Omental fat pad (tissue), 4 donors: ENCODE measurements around the gene IMP4. TPM values are rescaled to one million over a fixed set of nuclear protein-coding genes. Genes with fewer than 3 reads are reported as not detected.

Experiments used
- ATAC-seq: fragments of 150-250 bp; one replicate; pipeline ENCODE4 v1.9.1; 2016; ENCODE audit warnings: mild to moderate bottlenecking, moderate library complexity; ENCODE audit not compliant: low FRiP score
- DNase-seq: peaks from one replicate; pipeline ENCODE4 v3.0.0-alpha.2; 2019; ENCODE audit warnings: low spot score
- CTCF ChIP-seq, 3 donors: fragments of 450-650 bp; IDR thresholded peaks; one replicate each; pipeline ENCODE4 v1.5.1; 2016 to 2017; ENCODE audit warnings: antibody characterized with exemption in 3 of 3, mild to moderate bottlenecking in 3 of 3, moderate library complexity in 2 of 3
- total RNA-seq, 4 donors: library from RNA; depleted of rRNA; stranded (reverse); fragments of >200 nt; gene quantifications; one replicate each; pipeline ENCODE4 v1.1.0, GENCODE V29; 2016

Gene IMP4
- total RNA-seq, 4 donors from 2014 or later = 102 to 221 (median 130) TPM

GRCh38 chr2:130344578-130344977 is 1.9 kb downstream of the IMP4 start:
- DNase-seq = no peak
- no peak for ATAC-seq
- no peak for TF ChIP-seq CTCF (IDR thresholded peaks at IDR 0.05)

DNA sequence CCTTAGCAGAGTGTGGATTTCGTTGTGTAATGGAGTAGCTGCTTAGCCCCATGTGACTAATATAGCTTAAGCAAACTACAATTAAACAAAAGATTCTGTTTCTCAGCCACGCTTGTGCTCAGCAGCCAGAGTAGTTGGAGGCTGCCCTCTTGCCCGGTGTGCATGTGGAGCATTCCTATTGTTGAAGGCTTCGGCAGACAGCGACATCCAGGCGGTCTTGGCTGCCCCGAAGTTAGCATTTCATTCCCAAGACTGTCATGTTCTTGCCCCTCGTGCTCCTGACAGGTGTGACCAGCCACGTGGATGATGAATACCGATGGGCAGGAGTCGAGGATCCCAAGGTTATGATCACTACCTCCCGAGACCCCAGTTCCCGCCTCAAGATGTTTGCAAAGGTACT is 2.4 kb downstream of the IMP4 start:
- no peak for ATAC-seq
- no peak for TF ChIP-seq CTCF (IDR thresholded peaks at IDR 0.05)
- DNase-seq = no peak

DNA sequence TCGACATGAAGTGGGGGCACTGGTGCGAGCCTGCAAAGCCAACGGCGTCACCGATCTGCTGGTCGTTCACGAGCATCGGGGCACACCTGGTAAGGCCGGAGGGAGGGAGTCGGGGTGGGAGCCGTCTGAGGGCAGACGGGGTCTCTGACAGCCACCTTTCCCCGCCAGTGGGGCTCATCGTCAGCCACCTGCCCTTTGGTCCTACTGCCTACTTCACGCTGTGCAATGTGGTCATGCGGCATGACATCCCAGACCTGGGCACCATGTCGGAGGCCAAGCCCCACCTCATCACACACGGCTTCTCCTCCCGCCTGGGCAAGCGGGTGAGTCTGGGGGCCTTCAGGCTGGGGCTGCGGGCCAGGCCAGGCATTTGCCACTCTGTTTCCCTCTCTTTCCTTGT is 2.9 kb downstream of the IMP4 start:
- TF ChIP-seq CTCF (IDR thresholded peaks at IDR 0.05) = no peak
- ATAC-seq = no peak
- no peak for DNase-seq

DNA sequence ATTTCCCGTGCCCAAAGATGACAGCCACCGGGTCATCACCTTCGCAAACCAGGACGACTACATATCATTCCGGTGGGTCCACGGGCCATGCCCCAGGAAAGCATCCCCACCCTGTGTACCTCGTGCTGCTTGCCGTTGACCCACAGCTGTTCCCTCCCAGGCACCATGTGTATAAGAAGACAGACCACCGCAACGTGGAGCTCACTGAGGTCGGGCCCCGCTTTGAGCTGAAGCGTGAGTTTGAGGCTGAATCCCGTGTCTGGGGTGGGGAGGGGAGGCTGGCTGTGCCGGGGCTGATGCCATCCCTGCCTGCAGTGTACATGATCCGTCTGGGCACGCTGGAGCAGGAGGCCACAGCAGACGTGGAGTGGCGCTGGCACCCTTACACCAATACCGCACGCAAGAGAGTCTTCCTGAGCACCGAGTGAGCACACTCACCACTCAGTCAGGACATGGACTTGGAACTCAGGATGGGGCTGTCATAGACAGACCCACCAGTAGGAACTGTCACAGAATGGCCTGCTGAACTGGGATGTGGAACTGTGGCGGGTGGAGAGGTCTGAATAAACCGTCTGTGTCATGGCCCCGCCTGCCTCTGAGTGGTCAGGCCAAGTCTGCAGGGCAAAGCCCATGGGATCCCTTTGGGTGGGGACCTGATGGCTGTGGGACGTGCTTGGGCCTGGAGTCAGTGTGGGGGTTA is 3.5 kb downstream of the IMP4 start:
- TF ChIP-seq CTCF (IDR thresholded peaks at IDR 0.05) = no peak
- ATAC-seq (no peak), DNase-seq (no peak)

DNA sequence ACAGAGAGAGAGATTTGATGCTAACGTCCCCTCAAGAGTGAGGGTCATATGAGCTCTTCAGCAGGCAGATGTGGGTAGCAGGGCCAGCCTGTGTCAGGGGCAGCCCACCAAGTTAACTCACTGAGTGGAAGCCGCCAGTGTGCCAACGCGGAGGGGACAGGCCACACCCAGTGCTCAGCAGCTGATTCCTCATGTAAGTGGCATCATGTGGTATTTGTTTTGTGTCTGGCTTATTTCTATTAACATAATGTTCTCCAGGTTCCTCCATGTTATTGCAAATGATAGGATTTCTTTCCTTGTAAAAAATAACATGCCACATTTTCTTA is 4.0 kb downstream of the IMP4 start:
- ATAC-seq (no peak), DNase-seq (no peak)
- TF ChIP-seq CTCF (IDR thresholded peaks at IDR 0.05) = no peak

DNA sequence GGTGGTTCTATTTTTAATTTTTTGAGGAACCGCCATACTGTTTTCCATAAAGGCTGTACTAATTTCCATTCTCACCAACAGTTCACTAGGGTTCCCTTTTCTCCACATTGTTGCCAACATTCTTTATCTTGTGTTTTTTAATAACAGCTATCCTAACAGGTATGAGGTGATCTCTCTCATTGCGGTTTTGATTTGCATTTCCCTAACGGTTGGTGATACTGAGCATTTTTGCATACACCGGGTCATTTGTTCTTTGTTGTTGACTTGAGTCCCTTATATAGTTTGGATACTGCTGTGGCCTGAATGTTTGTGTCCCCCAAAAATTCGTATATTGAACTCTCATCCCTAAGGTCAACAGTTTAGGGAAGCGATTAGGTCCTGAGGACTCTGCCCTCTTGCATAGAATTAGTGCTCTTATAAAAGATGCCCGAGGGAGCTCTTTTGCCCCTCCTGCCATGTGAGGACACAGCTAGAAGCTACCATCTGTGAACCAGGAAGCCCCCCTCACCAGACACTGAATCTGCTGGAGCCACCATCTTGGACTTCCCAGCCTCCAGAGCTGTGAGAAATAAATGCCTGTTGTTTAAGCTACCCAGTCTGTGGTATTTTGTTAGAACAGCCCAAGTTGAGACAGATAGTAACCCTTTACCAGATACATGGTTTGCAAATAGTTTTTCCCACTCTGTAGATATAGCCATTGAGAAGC is 4.7 kb downstream of the IMP4 start:
- no peak for TF ChIP-seq CTCF (IDR thresholded peaks at IDR 0.05)
- DNase-seq (no peak), ATAC-seq (no peak)

- DNase-seq = no peak
- ATAC-seq = no peak
- TF ChIP-seq CTCF (IDR thresholded peaks at IDR 0.05) = no peak
These were observed 6.5 kb downstream of the IMP4 start for GRCh38 chr2:130349174-130349573.
